Neuronal stem cell (in vitro differentiated cells): ENCODE results near the gene SCN10A.

ENCODE experiments used
- DNase-seq: peaks from one replicate; pipeline ENCODE4 v3.0.0-alpha.2; 2013; ENCODE audit warnings: low spot score
- H2AFZ ChIP-seq: one replicate; pipeline ENCODE4 v1.6.1; 2013; ENCODE audit warnings: mild to moderate bottlenecking, low read length, inconsistent platforms
- H2AK5ac ChIP-seq: 2 replicates; pipeline ENCODE4 v1.6.1; 2013; ENCODE audit warnings: low read depth, mild to moderate bottlenecking, inconsistent platforms, low read length, moderate library complexity, mixed read lengths
- H2BK120ac ChIP-seq: 2 replicates; pipeline ENCODE4 v1.6.1; 2013; ENCODE audit warnings: low read depth, mild to moderate bottlenecking, inconsistent platforms, low read length, moderate library complexity, mixed read lengths
- H2BK12ac ChIP-seq: one replicate; pipeline ENCODE4 v1.6.1; 2013; ENCODE audit warnings: low read length, inconsistent platforms
- H2BK15ac ChIP-seq: 2 replicates; pipeline ENCODE4 v1.6.1; 2013; ENCODE audit warnings: mild to moderate bottlenecking, low read length, inconsistent platforms, mixed read lengths
- H2BK5ac ChIP-seq: one replicate; pipeline ENCODE4 v1.6.1; 2013; ENCODE audit warnings: inconsistent platforms, mild to moderate bottlenecking, low read length, moderate library complexity
- H3K14ac ChIP-seq: one replicate; pipeline ENCODE4 v1.6.1; 2013; ENCODE audit warnings: low read length, inconsistent platforms
- H3K18ac ChIP-seq: 2 replicates; pipeline ENCODE4 v1.6.1; 2013; ENCODE audit warnings: low read length, inconsistent platforms
- H3K23ac ChIP-seq: 2 replicates; pipeline ENCODE4 v1.6.1; 2013; ENCODE audit warnings: low read depth, mild to moderate bottlenecking, mixed read lengths, low read length, inconsistent platforms; ENCODE audit not compliant: poor library complexity
- H3K27ac ChIP-seq: replicated peaks from 3 replicates; pipeline ENCODE4 v1.5.1; 2013; ENCODE audit warnings: low read length, inconsistent platforms
- H3K27me3 ChIP-seq, 3 experiments: 2 replicates each; pipeline ENCODE4 v1.6.1; 2013; ENCODE audit warnings: low read length in 3 of 3, mild to moderate bottlenecking in 2 of 3, inconsistent platforms in 1 of 3, low read depth in 1 of 3, mixed read lengths in 1 of 3, moderate library complexity in 1 of 3; ENCODE audit not compliant: control insufficient read depth in 3 of 3, insufficient read depth in 3 of 3
- H3K36me3 ChIP-seq, 2 donors: replicated peaks in 1 of 2; 2 replicates each; pipeline ENCODE4 v1.6.1; 2013; ENCODE audit warnings: low read length in 2 of 2; ENCODE audit not compliant: control insufficient read depth in 2 of 2, insufficient read depth in 2 of 2
- H3K4ac ChIP-seq: 2 replicates; pipeline ENCODE4 v1.6.1; 2013; ENCODE audit warnings: inconsistent platforms, mild to moderate bottlenecking, low read length, moderate library complexity
- H3K4me1 ChIP-seq, 2 donors: 1 replicate in 1 of 2; 2 replicates in 1 of 2; pipeline ENCODE4 v1.6.1; 2013; ENCODE audit warnings: low read length in 2 of 2, low read depth in 1 of 2; ENCODE audit not compliant: control insufficient read depth in 2 of 2, insufficient read depth in 1 of 2
- H3K4me2 ChIP-seq: one replicate; pipeline ENCODE4 v1.6.1; 2013; ENCODE audit warnings: mild to moderate bottlenecking, low read length, inconsistent platforms; ENCODE audit not compliant: insufficient read depth, poor library complexity, severe bottlenecking
- H3K4me3 ChIP-seq, 2 donors: 2 replicates each; pipeline ENCODE4 v1.5.1; 2013; ENCODE audit warnings: low read length in 2 of 2, mild to moderate bottlenecking in 2 of 2, inconsistent platforms in 1 of 2, moderate library complexity in 1 of 2
- H3K79me1 ChIP-seq: one replicate; pipeline ENCODE4 v1.6.1; 2013; ENCODE audit warnings: low read depth, mild to moderate bottlenecking, inconsistent platforms, low read length, moderate library complexity
- H3K9ac ChIP-seq: one replicate; pipeline ENCODE4 v1.6.1; 2013; ENCODE audit warnings: mild to moderate bottlenecking, low read depth, low read length, inconsistent platforms; ENCODE audit not compliant: poor library complexity
- H3K9me3 ChIP-seq, 2 donors: replicated peaks in 1 of 2; 2 replicates each; pipeline versions ENCODE3 to v1.6.1; 2013; ENCODE audit warnings: low read length in 2 of 2, mild to moderate bottlenecking in 2 of 2, inconsistent platforms in 1 of 2, low read depth in 1 of 2, mixed read lengths in 1 of 2, moderate library complexity in 1 of 2; ENCODE audit not compliant: control insufficient read depth in 2 of 2, insufficient read depth in 1 of 2
- H4K8ac ChIP-seq: one replicate; pipeline ENCODE4 v1.6.1; 2013; ENCODE audit warnings: low read depth, mild to moderate bottlenecking, inconsistent platforms, low read length, moderate library complexity
- H4K91ac ChIP-seq: one replicate; pipeline ENCODE4 v1.6.1; 2013; ENCODE audit warnings: low read length, low read depth, mild to moderate bottlenecking, inconsistent platforms; ENCODE audit not compliant: poor library complexity
- WGBS, 2 donors: extraction: QIAGEN DNeasy Blood & Tissue Kit; methylation state at CpG; one replicate each; pipeline ENCODE4 v1.1.7; 2013; ENCODE audit warnings: missing lambda C conversion rate in 2 of 2, mixed read lengths in 1 of 2; ENCODE audit not compliant: insufficient read length in 2 of 2, insufficient replicate concordance in 1 of 2; ENCODE audit errors: extremely low coverage in 2 of 2; 5-methylcytosine and 5-hydroxymethylcytosine counted together

The SCN10A gene

DNA sequence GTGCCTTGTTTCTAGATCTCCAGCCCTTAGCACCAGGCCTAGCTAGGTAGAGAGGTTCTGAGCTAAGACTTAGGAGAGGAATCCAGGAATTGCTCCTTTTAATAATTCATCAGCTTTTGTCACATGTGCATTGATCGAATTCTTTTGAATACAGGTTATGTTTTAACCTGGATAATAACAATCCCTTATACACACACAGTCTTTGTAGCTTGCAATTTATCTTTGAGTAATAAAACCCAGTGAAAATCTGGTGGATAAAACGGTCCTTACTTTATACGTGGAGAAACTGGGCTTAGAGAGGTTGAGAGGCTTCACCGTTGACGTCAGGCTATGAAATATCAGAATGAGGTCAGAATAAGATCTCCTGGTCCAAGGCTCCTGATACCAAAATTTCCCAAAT is 7.2 kb upstream of the SCN10A start:
- Histone ChIP-seq H3K14ac (no peak overlapping the region), H3K4me2 (no peak overlapping the region), H2AFZ (no peak overlapping the region), H3K79me1 (no peaks in the 10 kb centered on the region), H2BK15ac (no peak overlapping the region), H2AK5ac (no peak overlapping the region), H2BK12ac (no peak overlapping the region), H4K91ac (no peak overlapping the region), H2BK5ac (no peak overlapping the region), H3K4me1 (peaks cover 4 to 6% of the 10 kb centered on the region in 2 donors), H3K4ac (no peak overlapping the region), H3K4me3 (no peak overlapping the region), H3K9me3 (no peaks in the 10 kb centered on the region), H3K27me3 (peaks cover 0 to 3% (median 0%) of the 10 kb centered on the region in 3 experiments), H3K9ac (no peak overlapping the region), H3K36me3 (no peaks in the 10 kb centered on the region), H3K27ac (no peak overlapping the region), H2BK120ac (no peak overlapping the region), H4K8ac (no peak overlapping the region), H3K23ac (no peak overlapping the region), H3K18ac (no peak overlapping the region)
- DNase-seq: no peak
- no CpG with 5 or more reads among the region's 5 CpGs for WGBS, 2 donors

- H3K4ac ChIP-seq: no peak overlapping the region
- no CpG with 5 or more reads among the region's 5 CpGs for WGBS, 2 donors
- no peak for DNase-seq
- H3K36me3 ChIP-seq: no peaks in the 10 kb centered on the region
- no peak overlapping the region for H2AFZ ChIP-seq
- no peak overlapping the region for H3K23ac ChIP-seq
- H3K9me3 ChIP-seq: no peaks in the 10 kb centered on the region
- no peaks in the 10 kb centered on the region for H3K27me3 ChIP-seq
- H3K79me1 ChIP-seq: no peaks in the 10 kb centered on the region
- H2BK5ac ChIP-seq: no peak overlapping the region
- no peak overlapping the region for H3K14ac ChIP-seq
- H2AK5ac ChIP-seq: no peak overlapping the region
- no peak overlapping the region for H3K27ac ChIP-seq
- no peak overlapping the region for H4K91ac ChIP-seq
- no peaks in the 10 kb centered on the region for H3K4me1 ChIP-seq
- no peak overlapping the region for H2BK120ac ChIP-seq
- H2BK12ac ChIP-seq: no peak overlapping the region
- H3K9ac ChIP-seq: no peak overlapping the region
- no peak overlapping the region for H4K8ac ChIP-seq
- H2BK15ac ChIP-seq: no peak overlapping the region
- H3K4me2 ChIP-seq: no peak overlapping the region
- no peak overlapping the region for H3K4me3 ChIP-seq
- no peak overlapping the region for H3K18ac ChIP-seq
Observed at GRCh38 chr3:38811822-38812221, 4.2 kb downstream of the SCN10A start.

DNA sequence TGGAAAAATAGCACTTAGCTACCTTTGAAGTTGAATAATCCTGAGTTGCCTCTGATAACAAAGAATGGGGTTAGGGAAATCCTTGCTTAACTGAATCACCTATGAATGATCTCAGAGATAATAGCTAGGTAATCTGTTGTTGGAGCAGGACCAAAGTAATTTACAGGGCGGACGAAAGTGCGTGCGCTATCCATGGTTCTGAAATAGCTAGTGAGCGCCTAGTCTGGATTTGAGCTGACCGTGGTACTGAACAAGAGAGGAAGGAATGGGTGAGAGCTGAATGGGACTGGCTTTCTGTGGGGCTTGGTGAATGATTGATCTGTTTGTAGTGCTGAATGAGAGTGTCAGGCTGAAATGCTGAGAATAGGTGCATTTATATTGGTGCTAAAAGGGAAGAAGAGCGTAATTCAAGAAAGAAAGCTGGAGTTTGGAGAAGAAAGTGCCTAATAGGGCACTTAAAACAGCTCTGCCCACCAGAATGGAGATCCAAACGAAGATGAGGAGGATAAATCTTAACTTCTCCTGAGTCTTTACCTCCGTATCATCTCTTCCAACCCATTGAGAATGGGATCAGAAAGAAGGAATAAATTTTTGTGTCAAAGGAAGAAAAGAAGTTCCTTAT is 10.1 kb downstream of the SCN10A start:
- no CpG with 5 or more reads among the region's 9 CpGs for WGBS, 2 donors
- H3K27me3 ChIP-seq: no peaks in the 10 kb centered on the region
- no peak overlapping the region for H3K27ac ChIP-seq
- no peak overlapping the region for H2AK5ac ChIP-seq
- H3K4me3 ChIP-seq: no peak overlapping the region
- no peaks in the 10 kb centered on the region for H3K9me3 ChIP-seq
- H2BK5ac ChIP-seq: no peak overlapping the region
- H3K4ac ChIP-seq: no peak overlapping the region
- H4K91ac ChIP-seq: no peak overlapping the region
- H3K18ac ChIP-seq: no peak overlapping the region
- H2BK120ac ChIP-seq: no peak overlapping the region
- peak; percentile 95 for DNase-seq
- H3K79me1 ChIP-seq: no peaks in the 10 kb centered on the region
- H3K36me3 ChIP-seq: no peaks in the 10 kb centered on the region
- H2BK15ac ChIP-seq: no peak overlapping the region
- no peak overlapping the region for H3K23ac ChIP-seq
- H3K4me2 ChIP-seq: no peak overlapping the region
- H2AFZ ChIP-seq: no peak overlapping the region
- no peaks in the 10 kb centered on the region for H3K4me1 ChIP-seq
- H3K14ac ChIP-seq: no peak overlapping the region
- no peak overlapping the region for H2BK12ac ChIP-seq
- no peak overlapping the region for H4K8ac ChIP-seq
- no peak overlapping the region for H3K9ac ChIP-seq

DNA sequence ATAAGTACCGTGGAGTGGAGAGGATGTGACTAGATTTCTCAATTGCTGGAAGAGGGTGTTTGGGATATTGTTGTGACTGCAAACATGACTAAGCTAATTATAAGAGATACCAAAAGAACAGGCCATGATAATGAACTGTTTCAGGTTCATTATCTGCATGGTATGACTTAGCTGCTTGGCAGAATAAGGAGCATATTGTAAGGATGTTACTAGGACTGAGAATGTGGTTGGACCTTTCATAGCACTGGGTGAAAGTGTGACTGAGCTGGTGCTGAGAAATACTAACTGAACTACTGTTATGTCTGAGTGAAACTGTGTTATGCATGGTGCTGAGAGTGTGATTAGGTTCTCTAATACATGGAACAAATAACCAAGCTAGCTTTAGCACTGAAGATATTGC is 11.0 kb downstream of the SCN10A start:
- no CpG with 5 or more reads among the region's 1 CpG for WGBS, 2 donors
- Histone ChIP-seq H4K91ac (no peak overlapping the region), H3K27me3 (no peaks in the 10 kb centered on the region)

More for the DNA sequence above, 11.0 kb downstream of the SCN10A start:
- no peaks in the 10 kb centered on the region for H3K9me3 ChIP-seq
- no peak overlapping the region for H4K8ac ChIP-seq
- DNase-seq: no peak
- H2BK12ac ChIP-seq: no peak overlapping the region
- H2AK5ac ChIP-seq: no peak overlapping the region
- no peaks in the 10 kb centered on the region for H3K4me1 ChIP-seq
- no peak overlapping the region for H2AFZ ChIP-seq
- H3K4me3 ChIP-seq: no peak overlapping the region
- no peak overlapping the region for H3K23ac ChIP-seq
- no peaks in the 10 kb centered on the region for H3K79me1 ChIP-seq
- no peak overlapping the region for H3K14ac ChIP-seq
- H3K9ac ChIP-seq: no peak overlapping the region
- H2BK120ac ChIP-seq: no peak overlapping the region
- H3K4ac ChIP-seq: no peak overlapping the region
- no peak overlapping the region for H3K18ac ChIP-seq
- H2BK15ac ChIP-seq: no peak overlapping the region
- H3K36me3 ChIP-seq: no peaks in the 10 kb centered on the region
- H2BK5ac ChIP-seq: no peak overlapping the region
- no peak overlapping the region for H3K4me2 ChIP-seq
- H3K27ac ChIP-seq: no peak overlapping the region
